ENCODE data around the gene ADCY2. TPM values are rescaled to one million over a fixed set of nuclear protein-coding genes. Genes with fewer than 3 reads are reported as not detected.

The ADCY2 gene
- total RNA-seq, 6 experiments from 2014 or later: 0.93 TPM; not detected in 5

GRCh38 chr5:7546555-7546954 is 150.6 kb downstream of the ADCY2 start:
- H3K9me3 ChIP-seq: no peaks in the 10 kb centered on the region
- no peak for TF ChIP-seq CTCF (IDR thresholded peaks at IDR 0.05)
- TF ChIP-seq POLR2A (IDR thresholded peaks at IDR 0.05): no peak
- no peak overlapping the region for H3K27ac ChIP-seq
- H3K27me3 ChIP-seq: no peaks in the 10 kb centered on the region
- DNase-seq: no peak
- no peaks in the 10 kb centered on the region for H3K4me1 ChIP-seq
- ATAC-seq: no peak
- intact Hi-C loops (cut with DNase I): no loop called here
- no peaks in the 10 kb centered on the region for H3K36me3 ChIP-seq
- 39% methylated on average over 5 of the region's 6 CpGs for WGBS (ENCODE audit: insufficient coverage, low coverage, low lambda C conversion rate, missing lambda C conversion rate)
- no peak overlapping the region for H3K4me3 ChIP-seq

- H3K4me3 ChIP-seq: no peak overlapping the region
- TF ChIP-seq CTCF (IDR thresholded peaks at IDR 0.05) (no peak), POLR2A (IDR thresholded peaks at IDR 0.05) (no peak)
- no peaks in the 10 kb centered on the region for H3K9me3 ChIP-seq
- intact Hi-C loops (cut with DNase I): no loop called here
- H3K27me3 ChIP-seq: no peaks in the 10 kb centered on the region
- ATAC-seq: no peak
- no peaks in the 10 kb centered on the region for H3K36me3 ChIP-seq
- no peak for DNase-seq
- no peaks in the 10 kb centered on the region for H3K4me1 ChIP-seq
- no peak overlapping the region for H3K27ac ChIP-seq
- WGBS (ENCODE audit: insufficient coverage, low coverage, low lambda C conversion rate, missing lambda C conversion rate): 25% methylated on average over 2 of the region's 2 CpGs
These were observed 152.7 kb downstream of the ADCY2 start for GRCh38 chr5:7548596-7548995.

- Histone ChIP-seq H3K36me3 (no peaks in the 10 kb centered on the region), H3K4me1 (no peaks in the 10 kb centered on the region), H3K4me3 (no peak overlapping the region), H3K9me3 (no peaks in the 10 kb centered on the region), H3K27me3 (no peaks in the 10 kb centered on the region), H3K27ac (no peak overlapping the region)
- no peak for ATAC-seq
- DNase-seq: no peak
- no peak for TF ChIP-seq CTCF (IDR thresholded peaks at IDR 0.05)
- no peak for TF ChIP-seq POLR2A (IDR thresholded peaks at IDR 0.05)
- 60% methylated on average over 1 of the region's 2 CpGs for WGBS (ENCODE audit: insufficient coverage, low coverage, low lambda C conversion rate, missing lambda C conversion rate)
- intact Hi-C loops (cut with DNase I): no loop called here
These were observed 169.6 kb downstream of the ADCY2 start for GRCh38 chr5:7565559-7565958.

- H3K36me3 ChIP-seq: no peaks in the 10 kb centered on the region
- no peak for DNase-seq
- H3K27me3 ChIP-seq: no peaks in the 10 kb centered on the region
- no peaks in the 10 kb centered on the region for H3K4me1 ChIP-seq
- TF ChIP-seq POLR2A (IDR thresholded peaks at IDR 0.05) (no peak), CTCF (IDR thresholded peaks at IDR 0.05) (no peak)
- ATAC-seq: no peak
- intact Hi-C loops (cut with DNase I): no loop called here
- WGBS (ENCODE audit: insufficient coverage, low coverage, low lambda C conversion rate, missing lambda C conversion rate): 27% methylated on average over 6 of the region's 7 CpGs
- H3K27ac ChIP-seq: no peak overlapping the region
- no peak overlapping the region for H3K4me3 ChIP-seq
- no peaks in the 10 kb centered on the region for H3K9me3 ChIP-seq
These were observed 180.2 kb downstream of the ADCY2 start for GRCh38 chr5:7576023-7576715.

Data from right lobe of liver (tissue), 6 donors.